Putamen (tissue), 1 donor: ENCODE results near the gene TSC22D4.
A peak's percentile ranks its signal among the peaks of the same experiment; 100 is the strongest.

Experiments
- DNase-seq: peaks from one replicate; pipeline ENCODE4 v3.0.0-alpha.2; 2016; ENCODE audit warnings: low spot score

TSC22D4 gene

GRCh38 chr7:100492738-100493475, 13.9 kb upstream of the TSC22D4 start:
- DNase-seq, result no peak

GRCh38 chr7:100491192-100491578, 12.2 kb upstream of the TSC22D4 start:
- no peak for DNase-seq

GRCh38 chr7:100490483-100491191, 11.6 kb upstream of the TSC22D4 start:
- no peak for DNase-seq

- DNase-seq, result peak; percentile 97
These were observed 10.8 kb upstream of the TSC22D4 start for GRCh38 chr7:100489824-100490223.

GRCh38 chr7:100489121-100489520, 10.1 kb upstream of the TSC22D4 start:
- no peak for DNase-seq

- DNase-seq, result no peak
These were observed 9.5 kb upstream of the TSC22D4 start for GRCh38 chr7:100488333-100489095.

- DNase-seq, result no peak
These were observed 7.9 kb upstream of the TSC22D4 start for GRCh38 chr7:100486753-100487446.

GRCh38 chr7:100486111-100486636, 7.2 kb upstream of the TSC22D4 start:
- DNase-seq, result no peak

- DNase-seq, result no peak
These were observed 6.5 kb upstream of the TSC22D4 start for GRCh38 chr7:100485471-100485876.

- no peak for DNase-seq
These were observed 5.6 kb upstream of the TSC22D4 start for GRCh38 chr7:100484673-100485045.

- DNase-seq, result peak; percentile 68
These were observed 5.0 kb upstream of the TSC22D4 start, which contains the start of gene NYAP1 for GRCh38 chr7:100483722-100484672. NYAP1 (plus strand) TSS chr7:100483927; CDS start chr7:100485312, 1,385 bp downstream.

GRCh38 chr7:100483090-100483721, 4.2 kb upstream of the TSC22D4 start:
- DNase-seq, result peak; percentile 71

GRCh38 chr7:100482728-100483089, 3.7 kb upstream of the TSC22D4 start:
- no peak for DNase-seq

- no peak for DNase-seq
These were observed 2.5 kb upstream of the TSC22D4 start for GRCh38 chr7:100481466-100481865.

- no peak for DNase-seq
These were observed 1.1 kb downstream of the TSC22D4 start for GRCh38 chr7:100477871-100478267.

- no peak for DNase-seq
These were observed 1.8 kb downstream of the TSC22D4 start for GRCh38 chr7:100476903-100477870.

GRCh38 chr7:100476101-100476780, 2.8 kb downstream of the TSC22D4 start:
- DNase-seq, result no peak

- no peak for DNase-seq
These were observed 3.5 kb downstream of the TSC22D4 start for GRCh38 chr7:100475549-100475948.
